Gastroesophageal sphincter (tissue), 4 donors: ENCODE measurements around the gene FNDC3A. TPM values are rescaled to one million over a fixed set of nuclear protein-coding genes. Genes with fewer than 3 reads are reported as not detected.

ENCODE experiments used
- ATAC-seq: fragments of 150-250 bp; one replicate; pipeline ENCODE4 v1.9.1; 2016; ENCODE audit warnings: mild to moderate bottlenecking, moderate library complexity
- H3K27ac ChIP-seq, 4 donors: fragments of 200-600 bp; sonication (generic) in 3 of 4; 1 replicate in 3 of 4; 2 replicates in 1 of 4; pipeline ENCODE4 v1.5.1; 2016 to 2019
- H3K27me3 ChIP-seq: fragments of 200-600 bp; sonication (generic); one replicate; pipeline ENCODE4 v1.5.1; 2019
- H3K36me3 ChIP-seq, 2 donors: fragments of 200-600 bp; sonication (generic); one replicate each; pipeline ENCODE4 v1.5.1; 2019; ENCODE audit warnings: control low read depth in 1 of 2
- H3K4me1 ChIP-seq, 3 donors: fragments of 200-600 bp; sonication (generic); 1 replicate in 2 of 3; 2 replicates in 1 of 3; pipeline ENCODE4 v1.5.1; 2016 to 2019; ENCODE audit warnings: control low read depth in 2 of 3
- H3K4me3 ChIP-seq, 2 donors: fragments of 200-600 bp; sonication (generic); one replicate each; pipeline ENCODE4 v1.5.1; 2019; ENCODE audit warnings: mild to moderate bottlenecking in 1 of 2, moderate library complexity in 1 of 2
- H3K9me3 ChIP-seq, 3 donors: fragments of 200-600 bp; sonication (generic); one replicate each; pipeline ENCODE4 v1.5.1; 2017 to 2019; ENCODE audit warnings: control low read depth in 2 of 3
- CTCF ChIP-seq, 4 experiments: fragments of 200-600 bp in 2 of 4; fragments of 450-650 bp in 2 of 4; sonication (generic) in 1 of 4; IDR thresholded peaks; one replicate each; pipeline ENCODE4 v1.5.1; 2017 to 2019; ENCODE audit warnings: antibody characterized with exemption in 4 of 4, mild to moderate bottlenecking in 2 of 4, moderate library complexity in 2 of 4
- EP300 ChIP-seq: sonication (generic); formaldehyde crosslinking; IDR thresholded peaks from one replicate; pipeline ENCODE4 v1.6.1; 2017; ENCODE audit warnings: antibody characterized with exemption, mild to moderate bottlenecking
- POLR2A ChIP-seq, 2 donors: fragments of 450-650 bp; IDR thresholded peaks; one replicate each; pipeline ENCODE4 v1.6.1; 2017; ENCODE audit warnings: antibody characterized with exemption in 2 of 2, mild to moderate bottlenecking in 2 of 2, moderate library complexity in 1 of 2
- POLR2AphosphoS5 ChIP-seq: sonication (generic); formaldehyde crosslinking; IDR thresholded peaks from one replicate; pipeline ENCODE4 v1.6.1; 2017; ENCODE audit warnings: antibody characterized with exemption
- WGBS, 2 donors: methylation state at CpG; one replicate each; pipeline ENCODE4 v1.1.5; 2018; ENCODE audit warnings: low coverage in 1 of 2; 5-methylcytosine and 5-hydroxymethylcytosine counted together
- total RNA-seq, 4 donors: library from RNA; depleted of rRNA; stranded (reverse); fragments of >200 nt; gene quantifications; one replicate each; pipeline ENCODE4 v1.1.0, GENCODE V29; 2016

Gene FNDC3A
- total RNA-seq, 4 donors from 2014 or later = 36.4 to 55.9 (median 47.8) TPM

- Histone ChIP-seq H3K27ac (no peak overlapping the region), H3K36me3 (no peaks in the 10 kb centered on the region), H3K27me3 (peaks cover 50% of the 10 kb centered on the region), H3K4me1 (peaks cover 0 to 29% (median 7%) of the 10 kb centered on the region in 3 donors), H3K4me3 (no peak overlapping the region), H3K9me3 (no peaks in the 10 kb centered on the region)
- ATAC-seq = no peak
- WGBS, 2 donors = 39 to 50% methylated on average over 11 to 17 of the region's 17 CpGs
- TF ChIP-seq EP300 = no peak
- no peak for TF ChIP-seq CTCF (IDR thresholded peaks at IDR 0.05)
- no peak for TF ChIP-seq POLR2A (IDR thresholded peaks at IDR 0.05)
- no peak for TF ChIP-seq POLR2AphosphoS5
These were observed 242.3 kb downstream of the FNDC3A start for GRCh38 chr13:49217962-49218492.

DNA sequence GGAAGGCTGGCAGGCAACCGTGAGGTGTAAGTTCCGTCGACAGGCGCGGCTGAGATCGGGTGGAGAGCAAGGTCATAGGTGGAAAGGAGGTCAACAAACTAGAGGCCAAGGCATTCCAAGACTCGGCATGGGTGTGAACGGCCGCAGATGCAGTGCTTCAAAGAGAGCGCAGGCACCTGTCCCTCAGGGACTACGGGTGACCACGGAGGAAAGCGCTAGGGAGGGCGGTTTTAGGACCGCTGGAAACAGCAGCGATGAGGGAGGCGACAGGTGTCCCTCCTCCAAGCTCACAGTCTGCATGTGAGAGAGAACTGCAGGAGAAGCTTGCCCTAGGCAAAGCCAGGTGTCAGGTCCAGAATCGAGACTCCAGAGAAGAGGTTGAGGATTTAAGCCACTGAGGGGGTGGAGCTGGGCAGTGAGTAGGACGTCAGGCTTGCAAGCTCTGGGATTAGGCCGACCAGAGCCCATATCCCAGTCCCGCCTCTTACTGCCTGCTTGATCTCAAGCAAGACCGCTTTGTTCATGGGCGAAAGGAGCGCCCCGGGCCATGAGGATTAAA, 242.9 kb downstream of the FNDC3A start:
- Histone ChIP-seq H3K9me3 (no peaks in the 10 kb centered on the region), H3K4me3 (no peak overlapping the region), H3K36me3 (no peaks in the 10 kb centered on the region), H3K4me1 (peaks cover 0 to 29% (median 7%) of the 10 kb centered on the region in 3 donors), H3K27ac (no peak overlapping the region), H3K27me3 (peaks cover 50% of the 10 kb centered on the region)
- ATAC-seq = no peak
- 21 to 38% methylated on average over 12 to 25 of the region's 25 CpGs for WGBS, 2 donors
- TF ChIP-seq CTCF (IDR thresholded peaks at IDR 0.05) = no peak
- no peak for TF ChIP-seq EP300
- TF ChIP-seq POLR2A (IDR thresholded peaks at IDR 0.05) = no peak
- TF ChIP-seq POLR2AphosphoS5 = no peak

DNA sequence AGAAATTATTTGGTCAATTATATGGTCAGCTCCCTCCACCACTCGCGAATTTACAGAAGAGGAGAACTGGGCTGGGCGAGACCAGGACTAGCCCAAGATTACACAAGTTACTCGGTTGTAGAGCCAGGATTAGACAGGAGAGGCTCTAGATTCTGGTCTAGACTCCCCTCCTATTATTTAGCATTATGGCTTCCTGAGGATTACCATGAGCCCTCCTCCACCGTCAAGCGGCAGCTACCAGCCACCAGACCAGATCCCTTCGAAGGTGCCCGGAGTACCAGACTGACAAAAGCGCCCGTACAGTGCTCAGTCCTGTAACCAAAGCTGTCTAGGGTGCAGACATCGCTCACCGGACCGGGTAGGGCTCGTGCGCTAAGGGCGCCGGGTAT, 243.9 kb downstream of the FNDC3A start:
- H3K4me3 ChIP-seq = peak overlapping the region; percentile 5 to 55
- no peak overlapping the region for H3K27ac ChIP-seq
- H3K36me3 ChIP-seq = no peaks in the 10 kb centered on the region
- TF ChIP-seq POLR2AphosphoS5 (no peak), POLR2A (IDR thresholded peaks at IDR 0.05) (no peak)
- 53 to 61% methylated on average over 4 to 6 of the region's 17 CpGs for WGBS, 2 donors
- H3K27me3 ChIP-seq = peaks cover 50% of the 10 kb centered on the region
- no peaks in the 10 kb centered on the region for H3K9me3 ChIP-seq
- H3K4me1 ChIP-seq = peaks cover 0 to 29% (median 7%) of the 10 kb centered on the region in 3 donors
- ATAC-seq = no peak

GRCh38 chr13:49220036-49220855, 244.5 kb downstream of the FNDC3A start, which contains the start of gene MLNR:
MLNR (plus strand) TSS chr13:49220338; CDS start chr13:49220338, 0 bp downstream.
- WGBS, 2 donors = no CpG with 5 or more reads among the region's 111 CpGs
- H3K36me3 ChIP-seq = no peaks in the 10 kb centered on the region
- H3K27ac ChIP-seq = no peak within 1 kb of the TSS
- peaks cover 0 to 29% (median 7%) of the 10 kb centered on the region in 3 donors for H3K4me1 ChIP-seq
- peaks cover 50% of the 10 kb centered on the region for H3K27me3 ChIP-seq
- no peaks in the 10 kb centered on the region for H3K9me3 ChIP-seq
- H3K4me3 ChIP-seq = peak within 1 kb of the TSS; percentile 5 to 55
- ATAC-seq = peak; percentile 56
- TF ChIP-seq EP300 = no peak
- peak in 2 of 4 experiments; percentile 14 to 26 for TF ChIP-seq CTCF (IDR thresholded peaks at IDR 0.05)
- TF ChIP-seq POLR2AphosphoS5 = no peak

GRCh38 chr13:49220856-49221589, 245.3 kb downstream of the FNDC3A start:
- peak; percentile 14 for ATAC-seq

More at GRCh38 chr13:49220856-49221589, 245.3 kb downstream of the FNDC3A start:
- WGBS, 2 donors = 8% methylated on average over 2 of the region's 73 CpGs; no CpG with 5 or more reads in 1 of the 2 donors
- no peak for TF ChIP-seq CTCF (IDR thresholded peaks at IDR 0.05)
- no peak for TF ChIP-seq EP300
- no peak for TF ChIP-seq POLR2AphosphoS5
- TF ChIP-seq POLR2A (IDR thresholded peaks at IDR 0.05) = no peak
- no peaks in the 10 kb centered on the region for H3K36me3 ChIP-seq
- peak overlapping the region in 1 of 2 donors; percentile 55 for H3K4me3 ChIP-seq
- no peaks in the 10 kb centered on the region for H3K9me3 ChIP-seq
- H3K4me1 ChIP-seq = peaks cover 0 to 29% (median 7%) of the 10 kb centered on the region in 3 donors
- H3K27ac ChIP-seq = no peak overlapping the region
- H3K27me3 ChIP-seq = peaks cover 50% of the 10 kb centered on the region
